ENCODE results near the gene GTF2IRD1. TPM values are rescaled to one million over a fixed set of nuclear protein-coding genes. Genes with fewer than 3 reads are reported as not detected.
"Not testable (repeated sequence)": the region's sequence is repeated elsewhere in the genome, so short reads cannot be mapped to it uniquely, and the experiment has no call there.

Gene GTF2IRD1
- total RNA-seq, 1 experiment from 2014 or later = 53.6 TPM

DNA sequence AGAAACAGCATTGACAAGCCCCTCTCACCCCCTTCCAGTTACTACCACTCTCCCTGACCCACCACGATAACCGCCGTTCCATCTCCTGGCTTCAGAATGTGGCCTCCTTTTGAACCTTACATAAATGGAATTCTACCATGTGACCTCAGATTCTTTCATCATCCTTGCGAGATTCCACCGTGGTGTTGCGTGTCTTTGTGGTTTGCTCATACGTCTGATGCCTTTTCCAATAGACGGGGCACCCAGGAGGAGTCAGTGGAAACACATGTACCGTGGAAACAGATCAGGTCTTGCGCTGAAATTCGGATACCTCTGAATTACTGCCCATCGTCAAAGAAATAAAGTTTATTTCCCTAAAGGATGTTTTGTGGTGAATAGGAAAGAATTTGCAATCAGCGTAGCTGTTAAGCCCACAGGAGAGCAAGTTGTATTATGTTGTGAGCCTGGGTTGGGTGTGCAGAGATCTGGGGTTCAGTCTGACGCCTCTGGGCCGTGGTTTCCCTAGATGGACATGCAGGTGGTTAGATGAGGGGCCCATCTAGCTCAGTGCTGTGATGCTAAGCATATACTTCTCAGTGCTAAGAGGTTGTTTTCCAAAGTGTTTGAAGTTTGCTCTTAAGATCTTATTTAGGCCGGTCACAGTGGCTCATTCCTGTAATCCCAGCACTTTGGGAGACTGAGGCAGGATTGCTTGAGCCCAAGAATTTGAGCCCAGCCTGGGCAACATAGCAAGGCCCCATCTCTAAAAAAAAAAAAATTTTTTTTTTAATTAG is 29.1 kb downstream of the GTF2IRD1 start:
- ChIA-PET POLR2A (interaction anchor here (0.5 to 0.7 kb wide), 2 partner anchors 61 to 308 kb away, joined by 3 to 5 read pairs; no protein-coding TSS in a partner anchor), CTCF (no interaction called here)
- BruUV-seq (replicated peaks) = TSS peak; percentile 8
- Mint-ChIP-seq H3K4me3 (ENCODE audit: unreplicated experiment) (peak overlapping the region; percentile 1), H3K9me3 (ENCODE audit: unreplicated experiment) (no peaks in the 10 kb centered on the region), H3K27ac (ENCODE audit: unreplicated experiment) (peak overlapping the region; percentile 77), H3K36me3 (ENCODE audit: insufficient read depth, unreplicated experiment) (peaks cover 26% of the 10 kb centered on the region), H3K4me1 (ENCODE audit: low read depth, unreplicated experiment) (peaks cover 18% of the 10 kb centered on the region), H3K27me3 (ENCODE audit: insufficient read depth, unreplicated experiment) (no peaks in the 10 kb centered on the region)
- Histone ChIP-seq H3K4me1 (peaks cover 38% of the 10 kb centered on the region), H3K27me3 (replicated peaks; ENCODE audit: control insufficient read depth, insufficient read depth, low read length) (no peaks in the 10 kb centered on the region), H3K9me3 (no peaks in the 10 kb centered on the region), H3K36me3 (ENCODE audit: control insufficient read depth, insufficient read depth, low read length) (no peaks in the 10 kb centered on the region), H3K4me3 (ENCODE audit: low read depth, low read length) (no peak overlapping the region)
- DNase-seq = peak; percentile 56 to 60
- intact Hi-C loops (cut with micrococcal nuclease; ENCODE audit: unreplicated experiment) = no loop called here
- TF ChIP-seq, protein P1, sequence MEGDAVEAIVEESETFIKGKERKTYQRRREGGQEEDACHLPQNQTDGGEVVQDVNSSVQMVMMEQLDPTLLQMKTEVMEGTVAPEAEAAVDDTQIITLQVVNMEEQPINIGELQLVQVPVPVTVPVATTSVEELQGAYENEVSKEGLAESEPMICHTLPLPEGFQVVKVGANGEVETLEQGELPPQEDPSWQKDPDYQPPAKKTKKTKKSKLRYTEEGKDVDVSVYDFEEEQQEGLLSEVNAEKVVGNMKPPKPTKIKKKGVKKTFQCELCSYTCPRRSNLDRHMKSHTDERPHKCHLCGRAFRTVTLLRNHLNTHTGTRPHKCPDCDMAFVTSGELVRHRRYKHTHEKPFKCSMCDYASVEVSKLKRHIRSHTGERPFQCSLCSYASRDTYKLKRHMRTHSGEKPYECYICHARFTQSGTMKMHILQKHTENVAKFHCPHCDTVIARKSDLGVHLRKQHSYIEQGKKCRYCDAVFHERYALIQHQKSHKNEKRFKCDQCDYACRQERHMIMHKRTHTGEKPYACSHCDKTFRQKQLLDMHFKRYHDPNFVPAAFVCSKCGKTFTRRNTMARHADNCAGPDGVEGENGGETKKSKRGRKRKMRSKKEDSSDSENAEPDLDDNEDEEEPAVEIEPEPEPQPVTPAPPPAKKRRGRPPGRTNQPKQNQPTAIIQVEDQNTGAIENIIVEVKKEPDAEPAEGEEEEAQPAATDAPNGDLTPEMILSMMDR (IDR thresholded peaks at IDR 0.05; ENCODE audit: insufficient read depth in 1 of 2, low read depth in 1 of 2, low read length in 1 of 2, severe bottlenecking in 1 of 2, unreplicated experiment in 1 of 2) = no peak

DNA sequence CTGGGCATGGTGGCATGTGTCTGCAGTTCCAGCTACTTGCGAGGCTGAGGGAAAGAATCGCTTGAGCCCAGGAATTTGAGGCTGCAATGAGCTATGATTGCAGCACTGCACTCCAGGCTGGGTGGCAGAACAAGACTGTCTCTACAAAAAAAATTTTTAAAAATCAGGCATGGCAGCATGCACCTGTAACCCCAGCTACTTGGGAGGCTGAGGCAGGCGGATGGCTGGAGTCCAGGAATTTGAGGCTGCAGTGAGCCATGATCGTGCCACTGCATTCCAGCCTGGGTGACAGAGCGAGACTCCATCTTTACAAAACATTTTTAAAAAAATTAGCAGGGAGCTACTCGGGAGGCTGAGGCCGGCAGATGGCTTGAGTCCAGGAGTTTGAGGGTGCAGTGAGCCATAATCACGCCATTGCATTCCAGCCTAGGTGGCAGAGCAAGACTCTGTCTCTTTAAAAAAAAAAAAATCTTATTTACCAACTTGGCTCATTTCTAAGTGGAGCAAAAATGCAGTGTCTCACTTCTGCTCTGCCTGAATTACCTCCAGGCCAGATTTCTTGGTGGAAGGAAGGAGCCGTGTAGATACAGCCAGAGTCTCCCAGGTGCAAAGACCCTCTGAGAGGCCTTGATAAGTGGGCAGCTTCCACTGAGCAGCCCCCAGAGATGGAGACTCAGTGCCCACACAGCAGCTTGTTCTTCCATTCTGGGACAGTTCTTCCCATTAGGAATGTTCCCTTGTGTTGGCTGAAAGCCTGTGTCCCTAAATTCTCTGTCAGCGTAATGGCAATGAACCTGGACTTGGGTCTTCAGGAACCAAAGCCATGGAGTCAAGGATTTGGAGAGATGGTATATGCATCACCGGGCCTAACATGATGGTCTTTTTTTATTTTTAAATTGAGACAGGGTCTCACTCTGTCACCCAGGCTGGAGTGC is 30.0 kb downstream of the GTF2IRD1 start:
- H3K36me3 ChIP-seq (ENCODE audit: control insufficient read depth, insufficient read depth, low read length) = no peaks in the 10 kb centered on the region
- no peaks in the 10 kb centered on the region for H3K27me3 ChIP-seq (replicated peaks; ENCODE audit: control insufficient read depth, insufficient read depth, low read length)
- Mint-ChIP-seq H3K36me3 (ENCODE audit: insufficient read depth, unreplicated experiment) (peaks cover 31% of the 10 kb centered on the region), H3K27me3 (ENCODE audit: insufficient read depth, unreplicated experiment) (no peaks in the 10 kb centered on the region), H3K9me3 (ENCODE audit: unreplicated experiment) (no peaks in the 10 kb centered on the region), H3K27ac (ENCODE audit: unreplicated experiment) (peak overlapping the region; percentile 77), H3K4me1 (ENCODE audit: low read depth, unreplicated experiment) (peaks cover 18% of the 10 kb centered on the region), H3K4me3 (ENCODE audit: unreplicated experiment) (no peak overlapping the region)
- ChIA-PET POLR2A (interaction anchor here (0.5 to 0.7 kb wide), 2 partner anchors 60 to 309 kb away, joined by 3 to 5 read pairs; no protein-coding TSS in a partner anchor), CTCF (no interaction called here)
- no peak overlapping the region for H3K4me3 ChIP-seq (ENCODE audit: low read depth, low read length)
- intact Hi-C loops (cut with micrococcal nuclease; ENCODE audit: unreplicated experiment) = no loop called here
- peaks cover 41% of the 10 kb centered on the region for H3K4me1 ChIP-seq
- no peak for DNase-seq
- TF ChIP-seq, protein P1 (IDR thresholded peaks at IDR 0.05; ENCODE audit: insufficient read depth in 1 of 2, low read depth in 1 of 2, low read length in 1 of 2, severe bottlenecking in 1 of 2, unreplicated experiment in 1 of 2) = no peak
- BruUV-seq (replicated peaks) = no TSS peak
- no peaks in the 10 kb centered on the region for H3K9me3 ChIP-seq

DNA sequence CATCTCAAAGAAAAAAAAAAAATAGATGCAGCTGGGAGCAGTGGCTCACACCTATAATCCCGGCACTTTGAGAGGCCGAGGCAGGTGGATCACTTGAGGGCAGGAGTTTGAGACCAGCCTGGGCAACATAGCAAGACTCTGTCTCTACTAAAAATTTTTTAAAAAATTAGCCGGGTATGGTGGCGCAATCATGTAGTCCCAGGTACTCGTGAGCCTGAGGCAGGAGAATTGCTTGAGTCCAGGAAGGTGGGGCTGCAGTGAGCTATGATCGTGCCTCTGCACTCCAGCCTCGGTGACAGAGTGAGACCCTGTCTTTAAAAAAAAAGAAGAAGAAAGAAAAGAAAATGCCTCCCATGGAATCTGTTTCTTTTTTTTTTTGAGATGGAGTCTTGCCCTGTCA is 31.9 kb downstream of the GTF2IRD1 start:
- H3K36me3 ChIP-seq (ENCODE audit: control insufficient read depth, insufficient read depth, low read length) = no peaks in the 10 kb centered on the region
- Mint-ChIP-seq H3K27ac (ENCODE audit: unreplicated experiment) (no peak overlapping the region), H3K9me3 (ENCODE audit: unreplicated experiment) (no peaks in the 10 kb centered on the region), H3K36me3 (ENCODE audit: insufficient read depth, unreplicated experiment) (peaks cover 39% of the 10 kb centered on the region), H3K27me3 (ENCODE audit: insufficient read depth, unreplicated experiment) (no peaks in the 10 kb centered on the region), H3K4me1 (ENCODE audit: low read depth, unreplicated experiment) (peaks cover 10% of the 10 kb centered on the region), H3K4me3 (ENCODE audit: unreplicated experiment) (no peak overlapping the region)
- H3K27me3 ChIP-seq (replicated peaks; ENCODE audit: control insufficient read depth, insufficient read depth, low read length) = no peaks in the 10 kb centered on the region
- H3K9me3 ChIP-seq = no peaks in the 10 kb centered on the region
- H3K4me1 ChIP-seq = peaks cover 35% of the 10 kb centered on the region
- no peak for DNase-seq
- ChIA-PET CTCF (no interaction called here), POLR2A (no interaction called here)
- no peak overlapping the region for H3K4me3 ChIP-seq (ENCODE audit: low read depth, low read length)
- TF ChIP-seq, protein P1 (IDR thresholded peaks at IDR 0.05; ENCODE audit: insufficient read depth in 1 of 2, low read depth in 1 of 2, low read length in 1 of 2, severe bottlenecking in 1 of 2, unreplicated experiment in 1 of 2) = no peak
- intact Hi-C loops (cut with micrococcal nuclease; ENCODE audit: unreplicated experiment) = no loop called here
- BruUV-seq (replicated peaks) = no TSS peak

DNA sequence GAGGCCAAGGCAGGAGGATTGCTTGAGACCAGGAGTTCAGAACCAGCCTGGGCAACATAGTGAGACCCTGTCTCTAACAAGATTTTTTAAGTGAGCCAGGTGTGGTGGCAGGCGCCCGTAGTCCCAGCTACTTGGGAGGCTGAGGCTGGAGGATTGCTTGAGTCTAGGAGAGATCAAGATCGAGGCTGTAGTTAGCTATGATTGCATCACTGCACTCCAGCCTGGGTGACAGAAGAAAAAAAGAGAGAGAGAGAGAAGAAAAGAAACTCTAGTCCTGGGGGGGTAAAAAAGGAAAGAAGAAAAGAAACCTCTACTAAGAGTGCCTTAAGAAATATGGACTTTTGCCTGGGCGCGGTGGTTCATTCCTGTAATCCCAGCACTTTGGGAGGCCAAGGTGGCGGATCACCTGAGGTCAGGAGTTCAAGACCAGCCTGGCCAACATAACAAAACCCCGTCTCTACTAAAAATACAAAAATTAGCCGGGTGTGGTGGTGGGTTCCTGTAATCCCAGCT is 34.9 kb downstream of the GTF2IRD1 start:
- CTCF ChIA-PET; H3K4me3 Mint-ChIP-seq (ENCODE audit: unreplicated experiment); H3K27ac Mint-ChIP-seq (ENCODE audit: unreplicated experiment); H3K27me3 ChIP-seq (replicated peaks; ENCODE audit: control insufficient read depth, insufficient read depth, low read length); H3K36me3 ChIP-seq (ENCODE audit: control insufficient read depth, insufficient read depth, low read length); H3K4me3 ChIP-seq (ENCODE audit: low read depth, low read length); intact Hi-C loops (cut with micrococcal nuclease; ENCODE audit: unreplicated experiment); BruUV-seq (replicated peaks); H3K4me1 Mint-ChIP-seq (ENCODE audit: low read depth, unreplicated experiment); H3K9me3 ChIP-seq; POLR2A ChIA-PET; H3K4me1 ChIP-seq; DNase-seq; H3K27me3 Mint-ChIP-seq (ENCODE audit: insufficient read depth, unreplicated experiment); H3K9me3 Mint-ChIP-seq (ENCODE audit: unreplicated experiment): not testable (repeated sequence)
- peaks cover 55% of the 10 kb centered on the region for H3K36me3 Mint-ChIP-seq (ENCODE audit: insufficient read depth, unreplicated experiment)
